GM10248 (cell line): ENCODE results near the gene FSHR.

Source experiments
- CTCF ChIA-PET: fragments of 300-600 bp; sonication (Branson Sonifier 250); formaldehyde crosslinking; extraction: SDS; loops from one replicate; lab custom pipeline; 2021; ENCODE audit warnings: antibody characterized with exemption; lab: Yijun Ruan, JAX
- POLR2A ChIA-PET: fragments of 350-650 bp; sonication (Branson Sonifier 250); formaldehyde crosslinking; extraction: SDS; loops from one replicate; lab custom pipeline; 2020; ENCODE audit warnings: antibody characterized with exemption; lab: Yijun Ruan, JAX
- DNase-seq: peaks from one replicate; pipeline ENCODE4 v3.0.0; 2012; ENCODE audit errors: extremely low spot score
- CTCF ChIP-seq: IDR thresholded peaks from 2 replicates; pipeline ENCODE4 v1.5.1; 2012; ENCODE audit warnings: mild to moderate bottlenecking, low read depth; ENCODE audit errors: extremely low read depth, missing control alignments, control extremely low read depth

FSHR gene

GRCh38 chr2:49000695-49001094 lies 153.6 kb downstream of the FSHR start:
- POLR2A ChIA-PET, result no interaction called here
- DNase-seq, result no peak
- CTCF ChIA-PET, result interaction anchor here (1.4 to 2.3 kb wide), 2 partner anchors 12 to 15 kb away, joined by 4 to 12 read pairs; no protein-coding TSS in a partner anchor
- TF ChIP-seq CTCF, result no peak

- POLR2A ChIA-PET, result no interaction called here
- CTCF ChIA-PET, result interaction anchor here (1.0 kb wide), 1 partner anchor 14 kb away, joined by 3 read pairs; no protein-coding TSS in a partner anchor
- no peak for TF ChIP-seq CTCF
- no peak for DNase-seq
Measured at GRCh38 chr2:48998449-48998848, 155.9 kb downstream of the FSHR start.

- POLR2A ChIA-PET, result no interaction called here
- TF ChIP-seq CTCF, result no peak
Measured at GRCh38 chr2:48993576-48993975, 160.7 kb downstream of the FSHR start.

GRCh38 chr2:48991415-48992131 lies 162.7 kb downstream of the FSHR start:
- TF ChIP-seq CTCF, result no peak
- CTCF ChIA-PET, result no interaction called here
- peak; percentile 10 for DNase-seq
- POLR2A ChIA-PET, result no interaction called here

More at GRCh38 chr2:48993576-48993975, 160.7 kb downstream of the FSHR start:
- DNase-seq, result no peak
- CTCF ChIA-PET, result interaction anchor here (1.1 kb wide), 1 partner anchor 14 kb away, joined by 3 read pairs; no protein-coding TSS in a partner anchor

- no peak for TF ChIP-seq CTCF
- DNase-seq, result no peak
- ChIA-PET POLR2A (no interaction called here), CTCF (interaction anchor here (0.8 to 1.0 kb wide), 2 partner anchors 11 to 13 kb away, joined by 3 read pairs; no protein-coding TSS in a partner anchor)
Measured at GRCh38 chr2:48984922-48985321, 169.4 kb downstream of the FSHR start.

GRCh38 chr2:48983551-48983950 lies 170.8 kb downstream of the FSHR start:
- no peak for TF ChIP-seq CTCF
- DNase-seq, result no peak
- POLR2A ChIA-PET, result no interaction called here
- CTCF ChIA-PET, result interaction anchor here (1.1 kb wide), 1 partner anchor 22 kb away, joined by 3 read pairs; no protein-coding TSS in a partner anchor
